NT2/D1 (cell line): Measurements from ENCODE around the gene SSU72.
"Not testable (repeated sequence)": the region's sequence is repeated elsewhere in the genome, so short reads cannot be mapped to it uniquely, and the experiment has no call there.

Source experiments
- DNase-seq: peaks from one replicate; pipeline ENCODE4 v3.0.0-alpha.2; 2011; ENCODE audit warnings: low read depth, low spot score
- H3K27me3 ChIP-seq: 2 replicates; pipeline ENCODE4 v1.6.0; 2011; ENCODE audit warnings: mild to moderate bottlenecking; ENCODE audit not compliant: insufficient read length, insufficient read depth
- H3K36me3 ChIP-seq: 2 replicates; pipeline ENCODE4 v1.6.1; 2011; ENCODE audit warnings: mild to moderate bottlenecking, low read length, mixed read lengths; ENCODE audit not compliant: insufficient read depth, insufficient read length
- H3K4me1 ChIP-seq: 2 replicates; pipeline ENCODE4 v1.5.1; 2011; ENCODE audit not compliant: insufficient read depth, insufficient read length
- H3K4me3 ChIP-seq: 2 replicates; pipeline ENCODE4 v1.5.1; 2011; ENCODE audit warnings: low read depth; ENCODE audit not compliant: insufficient read length
- H3K9ac ChIP-seq: 2 replicates; pipeline ENCODE4 v1.6.0; 2011; ENCODE audit warnings: low read depth; ENCODE audit not compliant: insufficient read length
- H3K9me3 ChIP-seq: 2 replicates; pipeline ENCODE4 v1.5.1; 2011; ENCODE audit warnings: mild to moderate bottlenecking, low read length; ENCODE audit not compliant: insufficient read depth
- SUZ12 ChIP-seq: IDR thresholded peaks from 2 replicates; pipeline ENCODE4 v1.6.1; 2011; ENCODE audit not compliant: insufficient read length, insufficient read depth; ENCODE audit errors: extremely low read depth
- YY1 ChIP-seq: IDR thresholded peaks from 2 replicates; pipeline ENCODE4 v1.6.1; 2011; ENCODE audit not compliant: insufficient read length, insufficient read depth
- ZNF274 ChIP-seq: IDR thresholded peaks from 2 replicates; pipeline ENCODE4 v1.6.1; 2011; ENCODE audit warnings: mild to moderate bottlenecking, low read depth, low read length

SSU72 gene

GRCh38 chr1:1561801-1562470, 12.7 kb downstream of the SSU72 start:
- Histone ChIP-seq H3K36me3 (peaks cover 72% of the 10 kb centered on the region), H3K4me3 (no peak overlapping the region), H3K4me1 (peaks cover 5% of the 10 kb centered on the region), H3K27me3 (no peaks in the 10 kb centered on the region), H3K9ac (no peak overlapping the region), H3K9me3 (no peaks in the 10 kb centered on the region)
- TF ChIP-seq ZNF274 (no peak), SUZ12 (no peak), YY1 (no peak)
- DNase-seq: no peak

GRCh38 chr1:1560178-1560577, 14.5 kb downstream of the SSU72 start:
- no peak overlapping the region for H3K9ac ChIP-seq
- H3K9me3 ChIP-seq: no peaks in the 10 kb centered on the region
- DNase-seq: no peak
- peaks cover 76% of the 10 kb centered on the region for H3K36me3 ChIP-seq
- TF ChIP-seq SUZ12 (no peak), YY1 (no peak), ZNF274 (no peak)
- H3K27me3 ChIP-seq: no peaks in the 10 kb centered on the region
- peaks cover 3% of the 10 kb centered on the region for H3K4me1 ChIP-seq
- no peak overlapping the region for H3K4me3 ChIP-seq

GRCh38 chr1:1559066-1559465, 15.6 kb downstream of the SSU72 start:
- H3K27me3 ChIP-seq: no peaks in the 10 kb centered on the region
- H3K36me3 ChIP-seq: peaks cover 79% of the 10 kb centered on the region
- H3K4me1 ChIP-seq: peaks cover 4% of the 10 kb centered on the region
- no peak for DNase-seq
- TF ChIP-seq SUZ12 (no peak), ZNF274 (no peak), YY1 (no peak)
- H3K9ac ChIP-seq: no peak overlapping the region
- no peaks in the 10 kb centered on the region for H3K9me3 ChIP-seq
- H3K4me3 ChIP-seq: no peak overlapping the region

GRCh38 chr1:1558591-1558990, 16.1 kb downstream of the SSU72 start:
- no peak overlapping the region for H3K4me3 ChIP-seq
- no peak for DNase-seq
- peaks cover 4% of the 10 kb centered on the region for H3K4me1 ChIP-seq
- H3K9ac ChIP-seq: no peak overlapping the region
- no peaks in the 10 kb centered on the region for H3K27me3 ChIP-seq
- TF ChIP-seq ZNF274 (no peak), SUZ12 (no peak), YY1 (no peak)
- H3K9me3 ChIP-seq: no peaks in the 10 kb centered on the region
- H3K36me3 ChIP-seq: peaks cover 79% of the 10 kb centered on the region

GRCh38 chr1:1557688-1558087, 17.0 kb downstream of the SSU72 start:
- not testable (repeated sequence) for H3K9ac ChIP-seq, H3K9me3 ChIP-seq

GRCh38 chr1:1556961-1557360, 17.7 kb downstream of the SSU72 start:
- not testable (repeated sequence) for H3K9ac ChIP-seq, DNase-seq, H3K4me1 ChIP-seq, H3K27me3 ChIP-seq, H3K4me3 ChIP-seq, H3K9me3 ChIP-seq
- peaks cover 74% of the 10 kb centered on the region for H3K36me3 ChIP-seq

More at GRCh38 chr1:1557688-1558087, 17.0 kb downstream of the SSU72 start:
- H3K4me3 ChIP-seq, H3K27me3 ChIP-seq, DNase-seq, H3K4me1 ChIP-seq: not testable (repeated sequence)
- peaks cover 75% of the 10 kb centered on the region for H3K36me3 ChIP-seq

GRCh38 chr1:1556505-1556904, 18.2 kb downstream of the SSU72 start:
- no peak for DNase-seq
- H3K4me1 ChIP-seq: peaks cover 6% of the 10 kb centered on the region
- no peaks in the 10 kb centered on the region for H3K9me3 ChIP-seq
- H3K27me3 ChIP-seq: no peaks in the 10 kb centered on the region
- no peak overlapping the region for H3K4me3 ChIP-seq
- H3K36me3 ChIP-seq: peaks cover 74% of the 10 kb centered on the region
- TF ChIP-seq YY1 (no peak), ZNF274 (no peak), SUZ12 (no peak)
- no peak overlapping the region for H3K9ac ChIP-seq
